CD14-positive monocyte (primary cell): ENCODE measurements around the gene STK32C. TPM values are rescaled to one million over a fixed set of nuclear protein-coding genes. Genes with fewer than 3 reads are reported as not detected.
"Not testable (repeated sequence)": the region's sequence is repeated elsewhere in the genome, so short reads cannot be mapped to it uniquely, and the experiment has no call there.

Experiments used
- DNase-seq, 3 donors: peaks; one replicate each; pipeline ENCODE4 v3.0.0-alpha.2; 2011 to 2022
- H2AFZ ChIP-seq: 2 replicates; pipeline ENCODE4 v1.6.0; 2012; ENCODE audit warnings: mild to moderate bottlenecking, low read depth, low read length, inconsistent platforms; ENCODE audit not compliant: insufficient read depth, poor library complexity, severe bottlenecking
- H3K27ac ChIP-seq, 2 donors: 1 replicate in 1 of 2; 2 replicates in 1 of 2; pipeline ENCODE4 v1.5.1; 2012 to 2013; ENCODE audit warnings: low read length in 2 of 2, control low read depth in 1 of 2, inconsistent platforms in 1 of 2, low read depth in 1 of 2, mild to moderate bottlenecking in 1 of 2
- H3K27me3 ChIP-seq, 2 donors: one replicate each; pipeline versions ENCODE4 v1.6.0 to v1.6.1; 2011 to 2013; ENCODE audit warnings: low read length in 2 of 2; ENCODE audit not compliant: control insufficient read depth in 2 of 2, insufficient read depth in 2 of 2
- H3K36me3 ChIP-seq, 2 donors: replicated peaks in 1 of 2; 1 replicate in 1 of 2; 2 replicates in 1 of 2; pipeline versions ENCODE4 v1.5.1 to v1.6.1; 2012 to 2013; ENCODE audit warnings: low read length in 2 of 2, control low read depth in 1 of 2, inconsistent platforms in 1 of 2, mild to moderate bottlenecking in 1 of 2; ENCODE audit not compliant: insufficient read depth in 2 of 2, control insufficient read depth in 1 of 2
- H3K4me1 ChIP-seq, 2 donors: 1 replicate in 1 of 2; 2 replicates in 1 of 2; pipeline versions ENCODE4 v1.5.1 to v1.6.1; 2012 to 2013; ENCODE audit warnings: low read length in 2 of 2, control low read depth in 1 of 2, inconsistent platforms in 1 of 2, mild to moderate bottlenecking in 1 of 2, moderate library complexity in 1 of 2; ENCODE audit not compliant: insufficient read depth in 2 of 2, control insufficient read depth in 1 of 2
- H3K4me2 ChIP-seq: replicated peaks from 2 replicates; pipeline ENCODE3; 2012; ENCODE audit warnings: low read length, moderate library complexity, mild to moderate bottlenecking; ENCODE audit not compliant: poor library complexity, severe bottlenecking; ENCODE audit errors: extremely low read depth
- H3K4me3 ChIP-seq, 3 experiments: fragments of 200-600 bp in 1 of 3; sonication (generic) in 1 of 3; replicated peaks in 1 of 3; 1 replicate in 2 of 3; 2 replicates in 1 of 3; pipeline ENCODE4 v1.5.1; 2011 to 2013; ENCODE audit warnings: low read length in 3 of 3, mild to moderate bottlenecking in 3 of 3, control low read depth in 2 of 3, low read depth in 2 of 3, inconsistent platforms in 1 of 3, moderate library complexity in 1 of 3
- H3K79me2 ChIP-seq: 2 replicates; pipeline ENCODE4 v1.6.0; 2012; ENCODE audit warnings: mild to moderate bottlenecking, control low read depth, inconsistent platforms, low read length, moderate library complexity; ENCODE audit not compliant: insufficient read depth
- H3K9ac ChIP-seq: 2 replicates; pipeline ENCODE4 v1.6.0; 2017; ENCODE audit warnings: low read length, mild to moderate bottlenecking; ENCODE audit not compliant: insufficient read depth, poor library complexity, severe bottlenecking
- H3K9me3 ChIP-seq, 2 donors: replicated peaks in 1 of 2; 1 replicate in 1 of 2; 2 replicates in 1 of 2; pipeline versions ENCODE4 v1.5.1 to v1.6.1; 2012 to 2013; ENCODE audit warnings: low read length in 2 of 2, control low read depth in 1 of 2; ENCODE audit not compliant: control insufficient read depth in 1 of 2, insufficient read depth in 1 of 2
- H4K20me1 ChIP-seq: 2 replicates; pipeline ENCODE4 v1.6.0; 2012; ENCODE audit warnings: mild to moderate bottlenecking, low read length, control low read depth, moderate library complexity; ENCODE audit not compliant: insufficient read depth
- H3K27ac Mint-ChIP-seq, 7 donors: one replicate each; pipeline ENCODE4 v1.8.0; 2020; ENCODE audit warnings: mild to moderate bottlenecking in 7 of 7, mixed read lengths in 7 of 7, moderate library complexity in 6 of 7, inconsistent platforms in 2 of 7
- H3K27me3 Mint-ChIP-seq, 3 donors: one replicate each; pipeline ENCODE4 v1.8.0; 2021 to 2022; ENCODE audit warnings: low read depth in 3 of 3, mild to moderate bottlenecking in 3 of 3, mixed read lengths in 3 of 3, moderate library complexity in 3 of 3, inconsistent platforms in 1 of 3
- H3K36me3 Mint-ChIP-seq, 2 donors: one replicate each; pipeline ENCODE4 v1.8.0; 2020; ENCODE audit warnings: mixed read lengths in 2 of 2, inconsistent platforms in 1 of 2, mild to moderate bottlenecking in 1 of 2
- H3K4me1 Mint-ChIP-seq: one replicate; pipeline ENCODE4 v1.8.0; 2020; ENCODE audit warnings: mild to moderate bottlenecking, mixed read lengths
- H3K4me3 Mint-ChIP-seq, 2 donors: one replicate each; pipeline ENCODE4 v1.8.0; 2020; ENCODE audit warnings: mild to moderate bottlenecking in 2 of 2, mixed read lengths in 2 of 2, moderate library complexity in 1 of 2
- H3K9me3 Mint-ChIP-seq, 7 donors: one replicate each; pipeline ENCODE4 v1.8.0; 2020 to 2022; ENCODE audit warnings: mixed read lengths in 7 of 7, mild to moderate bottlenecking in 6 of 7, moderate library complexity in 6 of 7, inconsistent platforms in 2 of 7
- CTCF ChIP-seq: fragments of 200-600 bp; IDR thresholded peaks from one replicate; pipeline ENCODE4 v1.8.0; 2022; ENCODE audit warnings: antibody characterized with exemption, mild to moderate bottlenecking
- WGBS: methylation state at CpG from one replicate; pipeline ENCODE4 v1.1.5; 2013; ENCODE audit warnings: missing lambda C conversion rate; ENCODE audit not compliant: insufficient coverage; 5-methylcytosine and 5-hydroxymethylcytosine counted together
- intact Hi-C, 2 donors: fragments of 100-400 bp; cut with micrococcal nuclease; formaldehyde crosslinking; loops; one replicate each; pipeline versions ENCODE4 v1.15.0 to v1.15.1; 2023
- polyA plus RNA-seq, 3 donors: library from polyadenylated mRNA; depleted of rRNA in 1 of 3; unstranded in 2 of 3; stranded (reverse) in 1 of 3; fragments of 300-500 nt in 2 of 3; fragments of >200 nt in 1 of 3; fragmentation: Illumina TruSeq in 2 of 3; gene quantifications; 1 replicate in 2 of 3; 2 replicates in 1 of 3; pipeline ENCODE4 v1.2.3, GENCODE V29; 2012 to 2021

STK32C gene
- polyA plus RNA-seq, 3 donors = 13.6 to 22.8 (median 18.4) TPM

- Mint-ChIP-seq H3K27me3 (peaks cover 0 to 9% (median 0%) of the 10 kb centered on the region in 3 donors), H3K4me3 (no peak overlapping the region), H3K36me3 (peaks cover 0 to 2% of the 10 kb centered on the region in 2 donors), H3K4me1 (peaks cover 18% of the 10 kb centered on the region), H3K9me3 (peaks cover 0 to 6% (median 4%) of the 10 kb centered on the region in 7 donors), H3K27ac (no peak overlapping the region)
- Histone ChIP-seq H3K36me3 (no peaks in the 10 kb centered on the region), H3K4me3 (no peak overlapping the region), H3K79me2 (no peaks in the 10 kb centered on the region), H3K27me3 (no peaks in the 10 kb centered on the region), H3K9me3 (peaks cover 0 to 7% of the 10 kb centered on the region in 2 donors), H3K4me1 (peaks cover 18 to 20% of the 10 kb centered on the region in 2 donors), H3K27ac (no peak overlapping the region), H4K20me1 (no peaks in the 10 kb centered on the region), H3K9ac (no peak overlapping the region), H2AFZ (no peak overlapping the region), H3K4me2 (no peak overlapping the region)
- no peak for DNase-seq
- no peak for TF ChIP-seq CTCF
- WGBS = 100% methylated on average over 3 of the region's 5 CpGs
- intact Hi-C loops = no loop called here
Measured at GRCh38 chr10:132316133-132316532, 8.4 kb upstream of the STK32C start.

GRCh38 chr10:132314881-132315280, 7.1 kb upstream of the STK32C start:
- not testable (repeated sequence) for H2AFZ ChIP-seq, H3K4me1 Mint-ChIP-seq, H3K9ac ChIP-seq, DNase-seq, H3K36me3 Mint-ChIP-seq, H3K27me3 ChIP-seq, H3K27ac Mint-ChIP-seq, H3K79me2 ChIP-seq, H3K36me3 ChIP-seq, H3K9me3 ChIP-seq, H4K20me1 ChIP-seq, H3K4me1 ChIP-seq, H3K9me3 Mint-ChIP-seq, H3K27ac ChIP-seq, H3K4me2 ChIP-seq, H3K4me3 Mint-ChIP-seq, H3K4me3 ChIP-seq
- intact Hi-C loops = loop anchor here in 1 of 2 donors (5.0 kb wide), 1 partner anchor 222 kb away; the partner anchor contains the start of gene INPP5A
- H3K27me3 Mint-ChIP-seq = peaks cover 0 to 12% (median 3%) of the 10 kb centered on the region in 3 donors
- 96% methylated on average over 3 of the region's 8 CpGs for WGBS
